Natural killer cell (primary cell): ENCODE data around the gene PTEN. TPM values are rescaled to one million over a fixed set of nuclear protein-coding genes. Genes with fewer than 3 reads are reported as not detected.

ENCODE experiments used
- ATAC-seq, 3 donors: fragments of 150-1000 bp in 2 of 3; fragments of 200-7000 bp in 1 of 3; cut with Tn5 transposase; 1 replicate in 1 of 3; 2 replicates in 2 of 3; pipeline ENCODE4 v1.10.0; 2021; ENCODE audit warnings: mild to moderate bottlenecking in 2 of 3, moderate library complexity in 2 of 3
- DNase-seq, 2 donors: peaks; one replicate each; pipeline versions ENCODE4 v3.0.0 to v3.0.0-alpha.2; 2013 to 2021; ENCODE audit warnings: mixed read lengths in 1 of 2
- H3K27ac ChIP-seq: one replicate; pipeline ENCODE4 v1.5.1; 2013; ENCODE audit warnings: mild to moderate bottlenecking, low read length
- H3K27me3 ChIP-seq: one replicate; pipeline ENCODE4 v1.6.1; 2013; ENCODE audit warnings: low read length; ENCODE audit not compliant: control insufficient read depth, insufficient read depth
- H3K36me3 ChIP-seq: one replicate; pipeline ENCODE4 v1.6.1; 2013; ENCODE audit warnings: low read length; ENCODE audit not compliant: control insufficient read depth, insufficient read depth
- H3K4me1 ChIP-seq: one replicate; pipeline ENCODE4 v1.6.1; 2013; ENCODE audit warnings: low read length; ENCODE audit not compliant: control insufficient read depth, insufficient read depth
- H3K4me3 ChIP-seq: one replicate; pipeline ENCODE4 v1.5.1; 2013; ENCODE audit warnings: low read length
- H3K9me3 ChIP-seq: one replicate; pipeline ENCODE4 v1.6.1; 2013; ENCODE audit warnings: low read length; ENCODE audit not compliant: control insufficient read depth, insufficient read depth
- H3K27ac Mint-ChIP-seq, 2 donors: one replicate each; pipeline ENCODE4 v1.8.0; 2022; ENCODE audit warnings: mild to moderate bottlenecking in 2 of 2, mixed read lengths in 2 of 2, moderate library complexity in 1 of 2
- H3K27me3 Mint-ChIP-seq, 2 donors: one replicate each; pipeline ENCODE4 v1.8.0; 2022; ENCODE audit warnings: low read depth in 2 of 2, mixed read lengths in 2 of 2
- H3K36me3 Mint-ChIP-seq: one replicate; pipeline ENCODE4 v1.8.0; 2022; ENCODE audit warnings: mixed read lengths
- H3K4me1 Mint-ChIP-seq, 2 donors: one replicate each; pipeline ENCODE4 v1.8.0; 2022; ENCODE audit warnings: mixed read lengths in 2 of 2
- H3K4me3 Mint-ChIP-seq: one replicate; pipeline ENCODE4 v1.8.0; 2022; ENCODE audit warnings: mild to moderate bottlenecking, moderate library complexity, mixed read lengths
- H3K9me3 Mint-ChIP-seq, 2 donors: one replicate each; pipeline ENCODE4 v1.8.0; 2022; ENCODE audit warnings: mixed read lengths in 2 of 2
- WGBS: methylation state at CpG from one replicate; pipeline ENCODE4 v1.1.7; 2013; ENCODE audit warnings: missing lambda C conversion rate; ENCODE audit not compliant: insufficient coverage; 5-methylcytosine and 5-hydroxymethylcytosine counted together
- intact Hi-C: fragments of 100-400 bp; cut with micrococcal nuclease; formaldehyde crosslinking; loops from one replicate; pipeline ENCODE4 v1.14.2; 2022
- total RNA-seq, 4 donors: library from RNA; stranded (reverse); fragments of 120-200 nt in 1 of 4; gene quantifications; one replicate each; pipeline versions ENCODE4 v1.2.3 to v1.2.4, GENCODE V29; 2013 to 2022
- TF ChIP-seq, protein P1 (sequence below): fragments of 200-600 bp; IDR thresholded peaks from one replicate; pipeline ENCODE4 v1.8.0; 2022; ENCODE audit warnings: antibody characterized with exemption

Gene PTEN
- total RNA-seq, 3 donors from 2014 or later (not counting 1 experiment from before 2014, with no cell fraction given), result 107 to 142 (median 121) TPM

DNA sequence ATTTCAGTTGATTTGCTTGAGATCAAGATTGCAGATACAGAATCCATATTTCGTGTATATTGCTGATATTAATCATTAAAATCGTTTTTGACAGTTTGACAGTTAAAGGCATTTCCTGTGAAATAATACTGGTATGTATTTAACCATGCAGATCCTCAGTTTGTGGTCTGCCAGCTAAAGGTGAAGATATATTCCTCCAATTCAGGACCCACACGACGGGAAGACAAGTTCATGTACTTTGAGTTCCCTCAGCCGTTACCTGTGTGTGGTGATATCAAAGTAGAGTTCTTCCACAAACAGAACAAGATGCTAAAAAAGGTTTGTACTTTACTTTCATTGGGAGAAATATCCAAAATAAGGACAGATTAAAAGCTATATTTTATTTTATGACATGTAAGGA, 94.3 kb downstream of the PTEN start:
- WGBS, result 41% methylated on average over 3 of the region's 5 CpGs
- TF ChIP-seq, protein P1, sequence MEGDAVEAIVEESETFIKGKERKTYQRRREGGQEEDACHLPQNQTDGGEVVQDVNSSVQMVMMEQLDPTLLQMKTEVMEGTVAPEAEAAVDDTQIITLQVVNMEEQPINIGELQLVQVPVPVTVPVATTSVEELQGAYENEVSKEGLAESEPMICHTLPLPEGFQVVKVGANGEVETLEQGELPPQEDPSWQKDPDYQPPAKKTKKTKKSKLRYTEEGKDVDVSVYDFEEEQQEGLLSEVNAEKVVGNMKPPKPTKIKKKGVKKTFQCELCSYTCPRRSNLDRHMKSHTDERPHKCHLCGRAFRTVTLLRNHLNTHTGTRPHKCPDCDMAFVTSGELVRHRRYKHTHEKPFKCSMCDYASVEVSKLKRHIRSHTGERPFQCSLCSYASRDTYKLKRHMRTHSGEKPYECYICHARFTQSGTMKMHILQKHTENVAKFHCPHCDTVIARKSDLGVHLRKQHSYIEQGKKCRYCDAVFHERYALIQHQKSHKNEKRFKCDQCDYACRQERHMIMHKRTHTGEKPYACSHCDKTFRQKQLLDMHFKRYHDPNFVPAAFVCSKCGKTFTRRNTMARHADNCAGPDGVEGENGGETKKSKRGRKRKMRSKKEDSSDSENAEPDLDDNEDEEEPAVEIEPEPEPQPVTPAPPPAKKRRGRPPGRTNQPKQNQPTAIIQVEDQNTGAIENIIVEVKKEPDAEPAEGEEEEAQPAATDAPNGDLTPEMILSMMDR, result no peak
- Mint-ChIP-seq H3K4me3 (no peak overlapping the region), H3K36me3 (no peaks in the 10 kb centered on the region), H3K9me3 (no peaks in the 10 kb centered on the region), H3K27me3 (no peaks in the 10 kb centered on the region), H3K4me1 (peaks cover 22 to 30% of the 10 kb centered on the region in 2 donors), H3K27ac (peak overlapping the region; percentile 41 to 47)
- H3K27ac ChIP-seq, result no peak overlapping the region
- DNase-seq, result no peak
- H3K4me1 ChIP-seq, result no peaks in the 10 kb centered on the region
- H3K9me3 ChIP-seq, result no peaks in the 10 kb centered on the region
- intact Hi-C loops, result no loop called here
- no peaks in the 10 kb centered on the region for H3K27me3 ChIP-seq
- H3K36me3 ChIP-seq, result peaks cover 20% of the 10 kb centered on the region
- ATAC-seq, result no peak
- H3K4me3 ChIP-seq, result no peak overlapping the region

GRCh38 chr10:87960230-87960629, 96.8 kb downstream of the PTEN start:
- TF ChIP-seq, protein P1, result no peak
- no peak overlapping the region for H3K27ac Mint-ChIP-seq
- peaks cover 28% of the 10 kb centered on the region for H3K36me3 ChIP-seq
- no peak overlapping the region for H3K27ac ChIP-seq
- no peaks in the 10 kb centered on the region for H3K27me3 ChIP-seq
- DNase-seq, result no peak
- H3K36me3 Mint-ChIP-seq, result no peaks in the 10 kb centered on the region
- H3K4me1 ChIP-seq, result no peaks in the 10 kb centered on the region
- ATAC-seq, result no peak
- no peak overlapping the region for H3K4me3 ChIP-seq
- no peaks in the 10 kb centered on the region for H3K9me3 Mint-ChIP-seq
- 99% methylated on average over 4 of the region's 4 CpGs for WGBS
- no peaks in the 10 kb centered on the region for H3K27me3 Mint-ChIP-seq
- no peaks in the 10 kb centered on the region for H3K9me3 ChIP-seq
- no peak overlapping the region for H3K4me3 Mint-ChIP-seq
- H3K4me1 Mint-ChIP-seq, result peaks cover 16 to 26% of the 10 kb centered on the region in 2 donors
- intact Hi-C loops, result no loop called here

DNA sequence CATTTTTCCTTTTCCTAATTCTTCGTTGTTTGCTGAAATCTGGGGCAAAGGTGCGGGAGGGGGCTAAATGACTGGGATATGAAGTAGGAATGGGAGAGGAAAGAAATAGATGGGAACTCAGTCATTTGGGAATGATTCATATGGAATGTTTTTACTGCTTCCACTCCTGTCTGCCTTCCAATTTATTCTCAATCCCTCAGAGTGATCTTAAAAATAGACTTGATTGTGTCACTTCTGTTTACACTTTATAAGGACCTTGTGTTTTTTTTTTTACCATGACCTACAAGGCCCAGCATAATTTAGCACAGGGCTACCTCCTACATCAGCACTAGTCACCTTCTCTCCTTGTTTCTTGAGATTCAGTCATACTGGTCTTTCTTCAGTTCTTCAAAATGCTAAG, 97.9 kb downstream of the PTEN start:
- Mint-ChIP-seq H3K4me1 (peaks cover 12 to 22% of the 10 kb centered on the region in 2 donors), H3K4me3 (no peak overlapping the region), H3K9me3 (no peaks in the 10 kb centered on the region), H3K27me3 (no peaks in the 10 kb centered on the region), H3K27ac (peak overlapping the region in 1 of 2 donors; percentile 24), H3K36me3 (no peaks in the 10 kb centered on the region)
- Histone ChIP-seq H3K4me1 (no peaks in the 10 kb centered on the region), H3K9me3 (no peaks in the 10 kb centered on the region), H3K4me3 (no peak overlapping the region), H3K27ac (no peak overlapping the region), H3K36me3 (peaks cover 29% of the 10 kb centered on the region), H3K27me3 (no peaks in the 10 kb centered on the region)
- intact Hi-C loops, result no loop called here
- ATAC-seq (no peak), DNase-seq (no peak)
- TF ChIP-seq, protein P1, result no peak
- WGBS, result no CpG with 5 or more reads among the region's 2 CpGs

DNA sequence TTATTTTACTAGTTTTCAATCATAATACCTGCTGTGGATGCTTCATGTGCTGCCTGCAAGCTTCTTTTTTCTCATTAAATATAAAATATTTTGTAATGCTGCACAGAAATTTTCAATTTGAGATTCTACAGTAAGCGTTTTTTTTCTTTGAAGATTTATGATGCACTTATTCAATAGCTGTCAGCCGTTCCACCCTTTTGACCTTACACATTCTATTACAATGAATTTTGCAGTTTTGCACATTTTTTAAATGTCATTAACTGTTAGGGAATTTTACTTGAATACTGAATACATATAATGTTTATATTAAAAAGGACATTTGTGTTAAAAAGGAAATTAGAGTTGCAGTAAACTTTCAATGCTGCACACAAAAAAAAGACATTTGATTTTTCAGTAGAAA, 103.0 kb downstream of the PTEN start:
- Histone ChIP-seq H3K4me1 (no peaks in the 10 kb centered on the region), H3K4me3 (no peak overlapping the region), H3K27ac (no peak overlapping the region), H3K9me3 (no peaks in the 10 kb centered on the region), H3K36me3 (peaks cover 22% of the 10 kb centered on the region), H3K27me3 (no peaks in the 10 kb centered on the region)
- Mint-ChIP-seq H3K4me1 (peaks cover 6 to 11% of the 10 kb centered on the region in 2 donors), H3K27me3 (no peaks in the 10 kb centered on the region), H3K4me3 (no peak overlapping the region), H3K27ac (no peak overlapping the region), H3K9me3 (no peaks in the 10 kb centered on the region), H3K36me3 (no peaks in the 10 kb centered on the region)
- WGBS, result 100% methylated on average over 1 of the region's 2 CpGs
- intact Hi-C loops, result no loop called here
- TF ChIP-seq, protein P1, result no peak
- DNase-seq, result no peak
- no peak for ATAC-seq
